ENCODE results near the gene SARM1.

SARM1 gene

GRCh38 chr17:28342313-28342712 is 29.2 kb upstream of the SARM1 start:
- no peak for DNase-seq

- no peak for DNase-seq
Measured at GRCh38 chr17:28343491-28343932, 28.0 kb upstream of the SARM1 start.

- DNase-seq = no peak
Measured at GRCh38 chr17:28344011-28344410, 27.5 kb upstream of the SARM1 start.

- no peak for DNase-seq
Measured at GRCh38 chr17:28344435-28344901, 27.0 kb upstream of the SARM1 start.

- DNase-seq = no peak
Measured at GRCh38 chr17:28345419-28346198, 25.9 kb upstream of the SARM1 start.

GRCh38 chr17:28346199-28346580 is 25.3 kb upstream of the SARM1 start:
- DNase-seq = no peak

- no peak for DNase-seq
Measured at GRCh38 chr17:28346746-28347246, 24.7 kb upstream of the SARM1 start.

GRCh38 chr17:28347261-28347891 is 24.1 kb upstream of the SARM1 start:
- no peak for DNase-seq

- DNase-seq = no peak
Measured at GRCh38 chr17:28348979-28349378, 22.5 kb upstream of the SARM1 start.

GRCh38 chr17:28350271-28350670 is 21.2 kb upstream of the SARM1 start:
- DNase-seq = no peak

- DNase-seq = peak; percentile 80 to 90
Measured at GRCh38 chr17:28357061-28357900, 14.2 kb upstream of the SARM1 start, which contains the start of gene POLDIP2. Gene POLDIP2 (minus strand): TSS chr17:28357527. CDS start chr17:28357448, 79 bp downstream.

- DNase-seq = no peak
Measured at GRCh38 chr17:28357901-28358197, 13.6 kb upstream of the SARM1 start.

- DNase-seq = no peak
Measured at GRCh38 chr17:28363186-28363585, 8.3 kb upstream of the SARM1 start.

GRCh38 chr17:28363776-28364650 is 7.5 kb upstream of the SARM1 start:
- DNase-seq = no peak

- DNase-seq = no peak
Measured at GRCh38 chr17:28364665-28365363, 6.7 kb upstream of the SARM1 start, which contains the start of gene SEBOX. Gene SEBOX (minus strand): TSS chr17:28365199. CDS start chr17:28365151, 48 bp downstream.

- no peak for DNase-seq
Measured at GRCh38 chr17:28365487-28365886, 6.0 kb upstream of the SARM1 start.

GRCh38 chr17:28366605-28367004 is 4.9 kb upstream of the SARM1 start:
- no peak for DNase-seq

GRCh38 chr17:28367641-28368305 is 3.7 kb upstream of the SARM1 start:
- DNase-seq = no peak

- DNase-seq = no peak
Measured at GRCh38 chr17:28368306-28368831, 3.1 kb upstream of the SARM1 start.

GRCh38 chr17:28368915-28369683 is 2.4 kb upstream of the SARM1 start:
- no peak for DNase-seq

Data from NCI-H2081 (cell line).